Measurements from ENCODE around the gene THSD7A. TPM values are rescaled to one million over a fixed set of nuclear protein-coding genes. Genes with fewer than 3 reads are reported as not detected.

Gene THSD7A
- polyA plus RNA-seq, 1 donor from 2014 or later, result 18.5 TPM

GRCh38 chr7:11612737-11613136 is 219.3 kb downstream of the THSD7A start:
- H2AFZ ChIP-seq (ENCODE audit: low read depth, low read length), result no peak overlapping the region
- H3K9me3 ChIP-seq (ENCODE audit: low read length), result no peaks in the 10 kb centered on the region
- H3K79me2 ChIP-seq (replicated peaks; ENCODE audit: insufficient read depth, low read length), result no peaks in the 10 kb centered on the region
- no peak overlapping the region for H3K27ac ChIP-seq (ENCODE audit: low read length)
- H3F3A ChIP-seq (ENCODE audit: insufficient read depth, low read length, poor library complexity, severe bottlenecking), result no peaks in the 10 kb centered on the region
- H3K9ac ChIP-seq (ENCODE audit: low read length), result no peak overlapping the region
- H3K4me3 ChIP-seq (ENCODE audit: low read length), result no peak overlapping the region
- TF ChIP-seq SMC3 (conservative IDR thresholded peaks at IDR 0.05; ENCODE audit: poor library complexity) (no peak), TAF1 (IDR thresholded peaks at IDR 0.05; ENCODE audit: low read depth) (no peak), EZH2 (IDR thresholded peaks at IDR 0.05; ENCODE audit: borderline replicate concordance, insufficient read depth, low read length, poor library complexity, severe bottlenecking) (no peak), EP300 (conservative IDR thresholded peaks at IDR 0.05; ENCODE audit: poor library complexity, severe bottlenecking) (no peak), POLR2AphosphoS5 (IDR thresholded peaks at IDR 0.05) (no peak), MXI1 (conservative IDR thresholded peaks at IDR 0.05; ENCODE audit: poor library complexity, severe bottlenecking) (no peak)
- no peaks in the 10 kb centered on the region for H3K27me3 ChIP-seq (ENCODE audit: insufficient read depth, low read depth, low read length)
- no peaks in the 10 kb centered on the region for H3K36me3 ChIP-seq (ENCODE audit: insufficient read depth, low read length)
- H3K9me2 ChIP-seq (ENCODE audit: insufficient read depth, low read length), result no peaks in the 10 kb centered on the region
- no peaks in the 10 kb centered on the region for H4K20me1 ChIP-seq (ENCODE audit: insufficient read depth)
- no peak overlapping the region for H3K4me2 ChIP-seq (ENCODE audit: low read length)

DNA sequence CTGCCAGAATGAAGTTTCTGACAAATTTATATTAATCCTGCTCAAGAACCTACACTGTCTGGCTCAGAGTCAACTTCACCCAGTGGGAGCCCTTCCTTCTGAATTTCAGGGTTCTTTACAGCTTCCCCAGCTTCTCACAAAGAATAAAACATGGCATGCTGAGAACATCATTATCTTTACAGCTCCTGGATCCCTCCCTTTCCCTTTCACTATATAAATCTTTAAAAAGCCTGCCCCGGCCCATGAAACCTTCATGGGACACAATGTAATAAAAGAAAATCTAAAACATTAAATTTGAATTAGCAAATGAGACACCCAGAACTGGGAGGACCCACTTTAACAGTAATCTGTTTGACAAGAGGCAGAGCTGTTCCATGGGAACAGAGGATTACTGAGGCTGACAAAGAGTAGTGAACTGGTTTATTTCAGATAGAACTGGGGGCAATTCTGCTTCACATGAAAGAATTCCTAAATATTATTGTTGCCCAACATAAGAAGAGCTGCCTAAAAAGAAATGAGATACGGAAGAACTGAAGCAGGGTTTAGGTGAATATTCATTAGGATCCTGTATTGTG is 222.8 kb downstream of the THSD7A start:
- H3K4me2 ChIP-seq (ENCODE audit: low read length), result no peak overlapping the region
- no peak overlapping the region for H2AFZ ChIP-seq (ENCODE audit: low read depth, low read length)

More for the DNA sequence above, 222.8 kb downstream of the THSD7A start:
- Histone ChIP-seq H3K9me2 (ENCODE audit: insufficient read depth, low read length) (no peaks in the 10 kb centered on the region), H3K9ac (ENCODE audit: low read length) (no peak overlapping the region), H3K79me2 (replicated peaks; ENCODE audit: insufficient read depth, low read length) (no peaks in the 10 kb centered on the region), H3K27me3 (ENCODE audit: insufficient read depth, low read depth, low read length) (no peaks in the 10 kb centered on the region), H4K20me1 (ENCODE audit: insufficient read depth) (no peaks in the 10 kb centered on the region), H3K9me3 (ENCODE audit: low read length) (no peaks in the 10 kb centered on the region), H3K36me3 (ENCODE audit: insufficient read depth, low read length) (no peaks in the 10 kb centered on the region), H3K4me3 (ENCODE audit: low read length) (no peak overlapping the region), H3F3A (ENCODE audit: insufficient read depth, low read length, poor library complexity, severe bottlenecking) (peaks cover 2% of the 10 kb centered on the region), H3K27ac (ENCODE audit: low read length) (no peak overlapping the region)
- TF ChIP-seq POLR2AphosphoS5 (IDR thresholded peaks at IDR 0.05) (no peak), EZH2 (IDR thresholded peaks at IDR 0.05; ENCODE audit: borderline replicate concordance, insufficient read depth, low read length, poor library complexity, severe bottlenecking) (no peak), REST (IDR thresholded peaks at IDR 0.05; ENCODE audit: borderline replicate concordance) (no peak), SMC3 (conservative IDR thresholded peaks at IDR 0.05; ENCODE audit: poor library complexity) (no peak), RAD21 (conservative IDR thresholded peaks at IDR 0.05) (no peak), CTCF (IDR thresholded peaks at IDR 0.05; ENCODE audit: poor library complexity, severe bottlenecking) (no peak), EP300 (conservative IDR thresholded peaks at IDR 0.05; ENCODE audit: poor library complexity, severe bottlenecking) (no peak), TAF1 (IDR thresholded peaks at IDR 0.05; ENCODE audit: low read depth) (no peak)
